ENCODE measurements around the gene STAG3.
"Not testable (repeated sequence)": the region's sequence is repeated elsewhere in the genome, so short reads cannot be mapped to it uniquely, and the experiment has no call there.

STAG3 gene

GRCh38 chr7:100217934-100218333 lies 40.2 kb downstream of the STAG3 start:
- DNase-seq: not testable (repeated sequence)

- DNase-seq: no peak
These were observed 41.6 kb downstream of the STAG3 start for GRCh38 chr7:100219271-100219737.

GRCh38 chr7:100219801-100220585 lies 42.3 kb downstream of the STAG3 start, which contains the start of gene PVRIG:
PVRIG (plus strand) TSS chr7:100219949; CDS start chr7:100219971, 22 bp downstream.
- DNase-seq: not testable (repeated sequence)

- no peak for DNase-seq
These were observed 43.0 kb downstream of the STAG3 start for GRCh38 chr7:100220586-100221230.

- no peak for DNase-seq
These were observed 43.6 kb downstream of the STAG3 start for GRCh38 chr7:100221231-100221718.

- DNase-seq: no peak
These were observed 44.2 kb downstream of the STAG3 start for GRCh38 chr7:100221767-100222444.

- no peak for DNase-seq
These were observed 44.9 kb downstream of the STAG3 start for GRCh38 chr7:100222445-100223132.

GRCh38 chr7:100223376-100223927 lies 45.7 kb downstream of the STAG3 start:
- not testable (repeated sequence) for DNase-seq

GRCh38 chr7:100224891-100225290 lies 47.2 kb downstream of the STAG3 start:
- DNase-seq: not testable (repeated sequence)

- not testable (repeated sequence) for DNase-seq
These were observed 57.1 kb downstream of the STAG3 start for GRCh38 chr7:100234660-100235317.

- DNase-seq: not testable (repeated sequence)
These were observed 62.3 kb downstream of the STAG3 start for GRCh38 chr7:100239975-100240374.

- DNase-seq: peak; percentile 38
These were observed 65.7 kb downstream of the STAG3 start for GRCh38 chr7:100243385-100243784.

- DNase-seq: not testable (repeated sequence)
These were observed 67.4 kb downstream of the STAG3 start for GRCh38 chr7:100244988-100245605.

GRCh38 chr7:100246121-100246864 lies 68.6 kb downstream of the STAG3 start:
- not testable (repeated sequence) for DNase-seq

- DNase-seq: not testable (repeated sequence)
These were observed 69.1 kb downstream of the STAG3 start for GRCh38 chr7:100246865-100247137.

- peak; percentile 75 for DNase-seq
These were observed 69.5 kb downstream of the STAG3 start for GRCh38 chr7:100247152-100247757.

- no peak for DNase-seq
These were observed 70.8 kb downstream of the STAG3 start for GRCh38 chr7:100248483-100248882.

GRCh38 chr7:100257017-100257416 lies 79.3 kb downstream of the STAG3 start:
- DNase-seq: no peak

- not testable (repeated sequence) for DNase-seq
These were observed 82.3 kb downstream of the STAG3 start for GRCh38 chr7:100259984-100260383.

- DNase-seq: not testable (repeated sequence)
These were observed 85.2 kb downstream of the STAG3 start for GRCh38 chr7:100262896-100263295.
